ENCODE data around the gene KLK12.
A peak's percentile ranks its signal among the peaks of the same experiment; 100 is the strongest.
"Not testable (repeated sequence)": the region's sequence is repeated elsewhere in the genome, so short reads cannot be mapped to it uniquely, and the experiment has no call there.

Gene KLK12

DNA sequence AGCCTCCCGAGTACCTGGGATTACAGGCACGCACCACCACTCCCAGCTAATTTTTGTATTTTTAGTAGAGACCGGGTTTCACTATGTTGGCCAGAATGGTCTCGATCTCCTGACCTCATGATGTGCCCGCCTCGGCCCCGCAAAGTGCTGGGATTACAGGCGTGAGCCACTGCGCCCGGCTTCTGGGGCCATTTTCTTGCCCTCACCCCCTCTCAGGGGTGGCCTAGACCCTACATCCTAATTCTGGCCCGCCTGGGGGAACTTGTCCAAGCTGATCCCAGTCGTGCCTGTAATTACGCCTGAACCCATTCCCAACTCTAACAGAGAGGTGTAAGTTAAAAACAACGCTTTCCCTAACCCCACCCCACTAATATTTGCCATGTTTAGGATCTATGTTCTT lies 50.4 kb downstream of the KLK12 start:
- H3K4me3 ChIP-seq (ENCODE audit: low read depth, low read length); H3K36me3 ChIP-seq (ENCODE audit: control insufficient read depth in 2 of 2, insufficient read depth in 1 of 2, low read length in 2 of 2); H3K27ac ChIP-seq (ENCODE audit: extremely low read depth, low read depth, low read length); H3K4me1 ChIP-seq (ENCODE audit: control insufficient read depth, insufficient read depth, low read length); POLR2A ChIA-PET; H3K9me3 ChIP-seq (ENCODE audit: control insufficient read depth, insufficient read depth, low read depth, low read length): not testable (repeated sequence)
- CTCF ChIA-PET: interaction anchor here (0.9 to 1.2 kb wide), 2 partner anchors 32 to 110 kb away, joined by 4 to 5 read pairs; no protein-coding TSS in a partner anchor

DNA sequence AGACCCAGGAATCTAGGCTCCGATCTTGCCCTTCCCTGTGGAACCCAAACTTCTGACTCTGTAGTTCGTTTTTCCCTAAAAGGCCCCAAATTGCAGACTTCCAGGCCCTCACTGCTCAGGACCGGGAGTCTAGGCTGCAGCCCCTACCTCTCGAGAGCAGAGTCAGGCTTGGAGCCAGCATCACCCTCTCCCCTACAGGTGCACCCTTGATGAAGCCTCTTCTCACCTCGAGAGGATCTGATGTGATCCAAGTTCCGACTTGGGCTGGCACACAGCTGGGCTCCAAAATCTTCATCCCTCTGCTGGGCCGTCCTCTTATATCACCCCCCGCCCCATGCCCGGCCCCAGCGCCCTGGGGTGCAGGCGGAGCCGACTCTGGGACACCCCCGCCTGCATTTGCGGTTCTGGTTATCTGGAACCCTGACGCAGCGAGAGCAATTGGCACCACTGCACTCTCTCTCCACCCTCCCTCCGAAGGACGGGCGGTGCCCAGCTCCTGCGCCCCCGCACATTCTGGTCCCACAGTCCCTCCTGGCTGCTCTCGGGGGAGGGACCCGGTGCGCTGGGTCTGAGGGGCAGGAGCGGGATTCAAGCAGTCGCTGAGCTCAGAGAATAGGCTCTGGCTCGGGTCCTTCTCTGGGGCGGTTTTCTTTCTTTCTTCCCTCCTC lies 51.0 kb downstream of the KLK12 start, which contains the start of gene KLK7:
TSS of gene KLK7 (minus strand) at position 293 of the 668 bp plus-strand sequence. CDS start 1,518 bp downstream, outside the sequence.
- no peak within 1 kb of the TSS for H3K4me3 ChIP-seq (ENCODE audit: low read depth, low read length)
- ChIA-PET CTCF (interaction anchor here (0.9 to 1.2 kb wide), 2 partner anchors 33 to 110 kb away, joined by 4 to 5 read pairs; no protein-coding TSS in a partner anchor), POLR2A (no interaction called here)

DNA sequence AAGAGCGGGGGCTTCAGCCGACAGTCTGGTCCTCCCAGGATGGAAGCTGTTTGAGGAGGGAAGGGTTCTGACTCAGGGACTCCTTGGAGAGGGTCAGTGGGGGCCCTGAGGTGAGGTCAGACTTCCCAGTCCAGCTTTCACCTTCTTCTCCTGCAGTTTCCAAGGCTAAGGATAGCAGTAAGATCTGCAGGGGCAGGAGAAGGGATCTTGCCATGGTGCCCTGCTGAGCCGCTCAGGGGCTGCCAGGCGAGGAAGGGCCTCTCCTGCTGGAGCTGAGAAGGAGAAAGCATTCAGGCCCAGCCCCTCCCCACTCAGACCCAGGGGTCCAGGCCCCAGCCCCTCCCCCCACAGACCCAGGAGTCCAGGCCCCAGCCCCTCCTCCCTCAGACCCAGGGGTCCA lies 52.6 kb downstream of the KLK12 start:
- Histone ChIP-seq H3K4me1 (ENCODE audit: control insufficient read depth, insufficient read depth, low read length) (no peaks in the 10 kb centered on the region), H3K27ac (ENCODE audit: extremely low read depth, low read depth, low read length) (no peak overlapping the region), H3K9me3 (ENCODE audit: control insufficient read depth, insufficient read depth, low read depth, low read length) (no peaks in the 10 kb centered on the region), H3K4me3 (ENCODE audit: low read depth, low read length) (no peak overlapping the region), H3K36me3 (ENCODE audit: control insufficient read depth in 2 of 2, insufficient read depth in 1 of 2, low read length in 2 of 2) (no peaks in the 10 kb centered on the region; a peak in 1 of 3 replicates)
- ChIA-PET POLR2A (no interaction called here), CTCF (no interaction called here)
- TF ChIP-seq, protein P1, sequence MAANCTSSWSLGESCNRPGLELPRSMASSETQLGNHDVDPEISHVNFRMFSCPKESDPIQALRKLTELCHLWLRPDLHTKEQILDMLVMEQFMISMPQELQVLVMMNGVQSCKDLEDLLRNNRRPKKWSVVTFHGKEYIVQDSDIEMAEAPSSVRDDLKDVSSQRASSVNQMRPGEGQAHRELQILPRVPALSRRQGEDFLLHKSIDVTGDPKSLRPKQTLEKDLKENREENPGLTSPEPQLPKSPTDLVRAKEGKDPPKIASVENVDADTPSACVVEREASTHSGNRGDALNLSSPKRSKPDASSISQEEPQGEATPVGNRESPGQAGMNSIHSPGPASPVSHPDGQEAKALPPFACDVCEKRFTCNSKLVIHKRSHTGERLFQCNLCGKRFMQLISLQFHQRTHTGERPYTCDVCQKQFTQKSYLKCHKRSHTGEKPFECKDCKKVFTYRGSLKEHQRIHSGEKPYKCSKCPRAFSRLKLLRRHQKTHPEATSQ (tag by site-specific recombination; IDR thresholded peaks at IDR 0.05): no peak

More for the DNA sequence above, 51.0 kb downstream of the KLK12 start, which contains the start of gene KLK7:
- Histone ChIP-seq H3K36me3 (ENCODE audit: control insufficient read depth in 2 of 2, insufficient read depth in 1 of 2, low read length in 2 of 2) (no peaks in the 10 kb centered on the region; a peak in 1 of 3 replicates), H3K27ac (ENCODE audit: extremely low read depth, low read depth, low read length) (no peak within 1 kb of the TSS), H3K9me3 (ENCODE audit: control insufficient read depth, insufficient read depth, low read depth, low read length) (no peaks in the 10 kb centered on the region), H3K4me1 (ENCODE audit: control insufficient read depth, insufficient read depth, low read length) (no peaks in the 10 kb centered on the region)
- TF ChIP-seq, protein P2, sequence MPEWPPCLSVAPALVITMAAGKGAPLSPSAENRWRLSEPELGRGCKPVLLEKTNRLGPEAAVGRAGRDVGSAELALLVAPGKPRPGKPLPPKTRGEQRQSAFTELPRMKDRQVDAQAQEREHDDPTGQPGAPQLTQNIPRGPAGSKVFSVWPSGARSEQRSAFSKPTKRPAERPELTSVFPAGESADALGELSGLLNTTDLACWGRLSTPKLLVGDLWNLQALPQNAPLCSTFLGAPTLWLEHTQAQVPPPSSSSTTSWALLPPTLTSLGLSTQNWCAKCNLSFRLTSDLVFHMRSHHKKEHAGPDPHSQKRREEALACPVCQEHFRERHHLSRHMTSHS (tag by site-specific recombination; IDR thresholded peaks at IDR 0.05): no peak
- 0 out of 2 replicates have a peak, but pooled peaks have one; percentile 22 for TF ChIP-seq EGR2 (tag by site-specific recombination; IDR thresholded peaks at IDR 0.05; ENCODE audit: low read depth)

DNA sequence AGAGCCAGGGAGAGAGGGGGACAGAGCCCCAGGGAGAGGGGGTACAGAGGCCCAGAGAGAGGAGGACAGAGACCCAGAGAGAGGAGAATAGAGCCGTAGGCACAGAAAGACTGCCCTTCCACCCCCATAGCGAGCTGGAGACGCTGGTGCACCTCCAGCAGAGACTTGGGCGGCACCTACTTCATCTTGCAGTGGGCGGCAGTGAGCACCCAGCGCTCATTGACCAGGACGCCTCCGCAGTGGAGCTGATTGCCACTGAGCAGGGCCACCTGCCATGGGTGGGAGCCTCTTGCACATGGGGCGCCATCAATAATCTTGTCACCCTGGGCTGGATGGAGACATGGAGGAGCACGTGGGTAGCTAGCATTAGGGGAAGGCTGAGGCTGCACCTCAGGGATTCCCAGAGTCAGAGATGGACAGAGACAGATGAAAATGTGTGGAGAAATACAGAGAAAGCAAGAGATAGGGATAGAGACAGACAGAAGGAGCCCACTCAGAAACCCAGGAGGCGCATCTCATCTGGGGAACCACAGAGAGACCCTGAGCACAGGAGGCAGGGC lies 53.1 kb downstream of the KLK12 start:
- H3K4me3 ChIP-seq (ENCODE audit: low read depth, low read length): no peak overlapping the region
- no peak overlapping the region for H3K27ac ChIP-seq (ENCODE audit: extremely low read depth, low read depth, low read length)
- TF ChIP-seq, protein P3, sequence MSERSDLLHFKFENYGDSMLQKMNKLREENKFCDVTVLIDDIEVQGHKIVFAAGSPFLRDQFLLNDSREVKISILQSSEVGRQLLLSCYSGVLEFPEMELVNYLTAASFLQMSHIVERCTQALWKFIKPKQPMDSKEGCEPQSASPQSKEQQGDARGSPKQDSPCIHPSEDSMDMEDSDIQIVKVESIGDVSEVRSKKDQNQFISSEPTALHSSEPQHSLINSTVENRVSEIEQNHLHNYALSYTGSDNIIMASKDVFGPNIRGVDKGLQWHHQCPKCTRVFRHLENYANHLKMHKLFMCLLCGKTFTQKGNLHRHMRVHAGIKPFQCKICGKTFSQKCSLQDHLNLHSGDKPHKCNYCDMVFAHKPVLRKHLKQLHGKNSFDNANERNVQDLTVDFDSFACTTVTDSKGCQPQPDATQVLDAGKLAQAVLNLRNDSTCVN (tag by site-specific recombination; optimal IDR thresholded peaks at IDR 0.05): no peak
- no peak for TF ChIP-seq GLIS2 (tag by site-specific recombination; IDR thresholded peaks at IDR 0.05)
- peak; percentile 94 for TF ChIP-seq EGR2 (tag by site-specific recombination; IDR thresholded peaks at IDR 0.05; ENCODE audit: low read depth)
- no peak for TF ChIP-seq ZNF704 (tag by site-specific recombination; IDR thresholded peaks at IDR 0.05)
- no peak for TF ChIP-seq ZNF610 (tag by site-specific recombination; IDR thresholded peaks at IDR 0.05; ENCODE audit: borderline replicate concordance)
- TF ChIP-seq GFI1B (tag by site-specific recombination; IDR thresholded peaks at IDR 0.05): no peak
- TF ChIP-seq ZNF266 (tag by site-specific recombination; IDR thresholded peaks at IDR 0.05; ENCODE audit: low read depth): no peak
- peak; percentile 95 for TF ChIP-seq ZFHX2 (tag by site-specific recombination; conservative IDR thresholded peaks at IDR 0.05)
- no peak for TF ChIP-seq ZNF10 (tag by site-specific recombination; IDR thresholded peaks at IDR 0.05)
- TF ChIP-seq ZBTB10 (tag by site-specific recombination; IDR thresholded peaks at IDR 0.05): no peak
- no peak for TF ChIP-seq FEZF1 (tag by site-specific recombination; IDR thresholded peaks at IDR 0.05)
- no peak for TF ChIP-seq ZNF248 (tag by site-specific recombination; IDR thresholded peaks at IDR 0.05)
- no peak for TF ChIP-seq ZNF350 (tag by site-specific recombination; IDR thresholded peaks at IDR 0.05)
- TF ChIP-seq ZNF558 (tag by site-specific recombination; IDR thresholded peaks at IDR 0.05): no peak
- TF ChIP-seq ZNF544 (tag by site-specific recombination; IDR thresholded peaks at IDR 0.05): no peak
- TF ChIP-seq, protein P1 (tag by site-specific recombination; IDR thresholded peaks at IDR 0.05): no peak
- H3K4me1 ChIP-seq (ENCODE audit: control insufficient read depth, insufficient read depth, low read length): no peaks in the 10 kb centered on the region
- no peaks in the 10 kb centered on the region for H3K9me3 ChIP-seq (ENCODE audit: control insufficient read depth, insufficient read depth, low read depth, low read length)
- no peaks in the 10 kb centered on the region; a peak in 1 of 3 replicates for H3K36me3 ChIP-seq (ENCODE audit: control insufficient read depth in 2 of 2, insufficient read depth in 1 of 2, low read length in 2 of 2)
- POLR2A ChIA-PET: no interaction called here
- CTCF ChIA-PET: no interaction called here
